K562 (cell line): ENCODE measurements around the gene ORC2. TPM values are rescaled to one million over a fixed set of nuclear protein-coding genes. Genes with fewer than 3 reads are reported as not detected.

Experiments
- ATAC-seq: fragments of 200-7000 bp; cut with Tn5 transposase; 3 replicates; pipeline ENCODE4 v1.9.1; 2020; ENCODE audit warnings: moderate library complexity
- BruUV-seq: library from RNA; stranded (reverse); fragments of 400-500 nt; replicated peaks from 2 replicates; lab custom pipeline; 2021; lab: Mats Ljungman, UMichigan
- CTCF ChIA-PET: fragments of 300-600 bp; formaldehyde crosslinking; extraction: SDS; loops from one replicate; lab custom pipeline; 2021; ENCODE audit warnings: low intra/inter-chr PET ratio; lab: Yijun Ruan, JAX
- POLR2A ChIA-PET: fragments of 300-600, 350-650 bp; sonication (Branson Sonifier 250); formaldehyde crosslinking; extraction: SDS; loops from one replicate; lab custom pipeline; 2021; ENCODE audit warnings: antibody characterized with exemption, inconsistent platforms; lab: Yijun Ruan, JAX
- DNase-seq, 4 experiments: peaks; one replicate each; pipeline versions ENCODE4 v3.0.0 to v3.0.0-alpha.2; 2011 to 2018; ENCODE audit warnings: low spot score in 3 of 4, mixed read lengths in 3 of 4; ENCODE audit errors: extremely low read depth in 1 of 4
- FAIRE-seq: peaks from 2 replicates; lab custom pipeline; 2011; peaks lifted over from hg19 to GRCh38; lab: Jason Lieb, UNC
- H2AFZ ChIP-seq: 2 replicates; pipeline ENCODE4 v1.6.0; 2011; ENCODE audit warnings: low read depth, low read length, control low read depth, inconsistent platforms
- H3K27ac ChIP-seq: fragments of 200-600 bp; 3 replicates; pipeline ENCODE4 v1.8.0; 2011; ENCODE audit warnings: low read depth, mild to moderate bottlenecking, control low read depth, inconsistent platforms, low read length, moderate library complexity, mixed read lengths; ENCODE audit errors: extremely low read depth
- H3K27me3 ChIP-seq, 2 experiments: fragments of 300-600 bp in 1 of 2; 2 replicates in 1 of 2; 3 replicates in 1 of 2; pipeline versions ENCODE4 v1.6.0 to v1.8.0; 2011; ENCODE audit warnings: inconsistent platforms in 2 of 2, low read length in 2 of 2, mild to moderate bottlenecking in 1 of 2, mixed read lengths in 1 of 2, moderate library complexity in 1 of 2; ENCODE audit not compliant: control insufficient read depth in 2 of 2, insufficient read depth in 2 of 2
- H3K36me3 ChIP-seq: fragments of 300-600 bp; 3 replicates; pipeline ENCODE4 v1.8.0; 2011; ENCODE audit warnings: mild to moderate bottlenecking, low read length, inconsistent platforms; ENCODE audit not compliant: control insufficient read depth, insufficient read depth
- H3K4me1 ChIP-seq, 2 experiments: fragments of 200-600 bp in 1 of 2; replicated peaks in 1 of 2; 2 replicates in 1 of 2; 3 replicates in 1 of 2; pipeline versions ENCODE4 v1.5.1 to v1.8.0; 2011; ENCODE audit warnings: inconsistent platforms in 2 of 2, low read length in 2 of 2, mild to moderate bottlenecking in 1 of 2, mixed read lengths in 1 of 2, moderate library complexity in 1 of 2; ENCODE audit not compliant: control insufficient read depth in 2 of 2, insufficient read depth in 2 of 2
- H3K4me2 ChIP-seq: 2 replicates; pipeline ENCODE4 v1.6.1; 2011; ENCODE audit warnings: low read length, control low read depth, inconsistent platforms, mixed read lengths; ENCODE audit not compliant: insufficient read depth
- H3K4me3 ChIP-seq: fragments of 200-600 bp; sonication (generic), shearing (Covaris generic); 2 replicates; pipeline ENCODE4 v1.5.1; 2016; ENCODE audit warnings: control low read depth, inconsistent platforms
- H3K79me2 ChIP-seq: fragments of 200-600 bp; 3 replicates; pipeline ENCODE4 v1.8.0; 2011; ENCODE audit warnings: low read length, inconsistent platforms; ENCODE audit not compliant: control insufficient read depth, insufficient read depth
- H3K9ac ChIP-seq, 2 experiments: 2 replicates each; pipeline versions ENCODE4 v1.6.0 to v1.6.1; 2011; ENCODE audit warnings: low read depth in 2 of 2, low read length in 2 of 2, control low read depth in 1 of 2, inconsistent platforms in 1 of 2, mild to moderate bottlenecking in 1 of 2, mixed read lengths in 1 of 2; ENCODE audit not compliant: insufficient read depth in 1 of 2
- H3K9me1 ChIP-seq: one replicate; pipeline ENCODE4 v1.6.0; 2011; ENCODE audit warnings: inconsistent platforms, mild to moderate bottlenecking, low read length, moderate library complexity; ENCODE audit not compliant: control insufficient read depth, insufficient read depth
- H3K9me3 ChIP-seq: replicated peaks from 2 replicates; pipeline ENCODE4 v1.5.1; 2011; ENCODE audit warnings: low read depth, low read length, inconsistent platforms; ENCODE audit not compliant: control insufficient read depth, insufficient read depth
- H4K20me1 ChIP-seq: replicated peaks from 2 replicates; pipeline ENCODE4 v1.6.1; 2011; ENCODE audit warnings: low read length, inconsistent platforms, mixed read lengths; ENCODE audit not compliant: control insufficient read depth, insufficient read depth
- CTBP1 ChIP-seq: fragments of 450-650 bp; IDR thresholded peaks from 2 replicates; pipeline ENCODE4 v1.6.1; 2016; ENCODE audit warnings: borderline replicate concordance
- HEY1 ChIP-seq: fragments of 250-450 bp; sonication (Bioruptor Pico); IDR thresholded peaks from 2 replicates; pipeline ENCODE4 v1.5.0; 2020; ENCODE audit warnings: mild to moderate bottlenecking, moderate library complexity, borderline replicate concordance
- ILF3 ChIP-seq: fragments of 450-650 bp; IDR thresholded peaks from 2 replicates; pipeline ENCODE4 v1.6.1; 2018; ENCODE audit warnings: antibody characterized with exemption, mild to moderate bottlenecking, moderate library complexity, borderline replicate concordance
- MCM5 ChIP-seq: fragments of 450-650 bp; IDR thresholded peaks from 2 replicates; pipeline ENCODE4 v1.6.1; 2016; ENCODE audit warnings: low read depth
- RBFOX2 ChIP-seq: fragments of 200-400 bp; formaldehyde crosslinking; IDR thresholded peaks from 2 replicates; pipeline ENCODE4 v1.6.1; 2017; ENCODE audit warnings: low read depth, mild to moderate bottlenecking, low read length, moderate library complexity
- RBM15 ChIP-seq: fragments of 200-400 bp; formaldehyde crosslinking; IDR thresholded peaks from 2 replicates; pipeline ENCODE4 v1.6.1; 2018; ENCODE audit warnings: mild to moderate bottlenecking, low read length, moderate library complexity; ENCODE audit not compliant: insufficient read depth
- TEAD2 ChIP-seq: fragments of 450-650 bp; IDR thresholded peaks from 2 replicates; pipeline ENCODE4 v1.6.1; 2016; ENCODE audit warnings: missing genetic modification characterization, control low read depth, missing compliant biosample characterization
- U2AF1 ChIP-seq: fragments of 200-400 bp; formaldehyde crosslinking; optimal IDR thresholded peaks from 2 replicates; pipeline ENCODE3; 2017; ENCODE audit warnings: mild to moderate bottlenecking, low read depth, low read length, moderate library complexity
- ZBTB1 ChIP-seq: sonication (generic); formaldehyde crosslinking; IDR thresholded peaks from 2 replicates; pipeline ENCODE4 v1.8.1; 2023; ENCODE audit warnings: missing genetic modification reagents, low read depth, mild to moderate bottlenecking, borderline replicate concordance
- WGBS: fragments of 100-300 bp; shearing (Covaris generic); methylation state at CpG from one replicate; pipeline ENCODE4 v1.1.6; 2016; ENCODE audit warnings: low coverage, mixed read lengths; ENCODE audit not compliant: insufficient coverage; ENCODE audit errors: missing lambda C conversion rate; 5-methylcytosine and 5-hydroxymethylcytosine counted together
- in situ Hi-C: fragments of 300-500 bp; cut with MboI; formaldehyde crosslinking; loops from 4 replicates; pipeline ENCODE4 v1.15.0; 2018; ENCODE audit warnings: inconsistent platforms, mixed read lengths
- intact Hi-C: fragments of 100-400 bp; cut with micrococcal nuclease; formaldehyde crosslinking; loops from 2 replicates; pipeline ENCODE4 v1.14.2; 2022
- polyA plus RNA-seq, 8 experiments: library from polyadenylated mRNA; depleted of rRNA in 4 of 8; stranded (reverse) in 5 of 8; unstranded in 3 of 8; fragments of >200 nt; fragmentation: Nextera tagmentation in 2 of 8; fragmentation: Illumina TruSeq in 1 of 8; extraction: Ambion mirVana in 2 of 8; extraction: Trizol in 1 of 8; gene quantifications; 2 replicates each; pipeline versions ENCODE4 v1.2.1 to v1.2.3, GENCODE V29; 2011 to 2014; ENCODE audit warnings: inconsistent platforms in 1 of 8, missing spikeins in 1 of 8
- total RNA-seq, 7 experiments: library from RNA; depleted of rRNA in 6 of 7; stranded (reverse); fragments of >200 nt in 6 of 7; fragmentation: Illumina TruSeq in 2 of 7; extraction: Trizol in 2 of 7; gene quantifications; 2 replicates each; pipeline versions ENCODE4 v1.2.1 to v1.2.3, GENCODE V29; 2011 to 2021; ENCODE audit warnings: low replicate concordance in 1 of 7
- TF ChIP-seq, protein P1 (sequence below): fragments of 450-650 bp; IDR thresholded peaks from 2 replicates; pipeline ENCODE4 v1.6.1; 2016; ENCODE audit warnings: borderline replicate concordance
- TF ChIP-seq, protein P2 (sequence below), 2 experiments: IDR thresholded peaks; 2 replicates each; pipeline ENCODE4 v1.6.1; 2012; ENCODE audit warnings: improper control_type of control experiment in 2 of 2, low read depth in 2 of 2, low read length in 2 of 2, borderline replicate concordance in 1 of 2
- TF ChIP-seq, protein P3 (sequence below): fragments of 450-650 bp; IDR thresholded peaks from 2 replicates; pipeline ENCODE4 v1.7.1; 2018; ENCODE audit warnings: mild to moderate bottlenecking, low read depth; ENCODE audit not compliant: partially characterized antibody

ORC2 gene
- total and polyA plus RNA-seq, 9 of the 15 experiments (the other 6 are each of a cell fraction or from before 2014, with no cell fraction given), result 5.6 to 41.1 (median 19.0) TPM

DNA sequence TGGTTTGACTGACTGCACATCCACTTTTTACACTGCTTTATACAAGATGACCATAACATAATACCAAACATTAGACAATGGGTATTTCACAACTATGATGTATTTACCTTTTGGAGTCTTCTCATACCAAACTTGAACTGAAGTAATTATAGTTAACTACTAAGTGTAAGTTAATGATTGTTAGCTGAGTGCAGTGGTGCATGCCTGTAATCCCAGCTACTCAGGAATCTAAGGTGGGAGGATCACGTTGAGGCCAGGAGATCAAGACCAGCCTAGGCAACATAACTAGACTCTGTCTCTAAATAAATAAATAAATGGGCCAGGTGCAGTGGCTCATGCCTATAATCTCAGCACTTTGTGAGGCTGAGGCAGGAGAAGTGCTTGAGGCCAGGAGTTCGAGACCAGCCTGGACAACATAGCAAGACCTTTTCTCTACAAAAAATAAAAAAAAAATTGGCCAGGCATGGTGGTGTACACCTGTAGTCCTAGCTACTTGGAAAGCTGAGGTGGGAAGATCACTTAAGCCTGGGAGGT, 44.9 kb upstream of the ORC2 start (continued):
- TF ChIP-seq ILF3, result no peak
- TF ChIP-seq U2AF1, result no peak

DNA sequence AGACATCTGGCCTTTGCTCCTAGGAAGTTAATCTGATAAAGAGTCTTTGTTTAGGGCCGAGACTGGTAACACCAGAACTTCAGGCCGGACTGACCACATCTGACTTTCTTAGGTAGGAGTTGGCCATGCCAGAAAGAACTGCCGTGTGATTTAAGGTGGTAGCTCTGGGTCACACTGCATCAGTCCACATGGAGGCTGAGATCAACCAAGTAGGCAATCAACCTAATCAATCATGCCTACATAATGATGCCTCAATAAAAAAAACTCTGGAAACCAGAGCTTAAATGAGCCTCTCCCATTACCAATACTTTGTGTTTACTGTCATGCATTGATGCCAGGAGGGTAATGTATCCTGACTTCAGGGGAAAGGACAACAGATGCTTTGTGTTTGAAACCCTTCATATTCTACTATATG, 44.1 kb upstream of the ORC2 start:
- in situ Hi-C loops (no loop called here), intact Hi-C loops (no loop called here)
- no peaks in the 10 kb centered on the region for H3K79me2 ChIP-seq
- no peak overlapping the region for H3K4me2 ChIP-seq
- peaks cover 60% of the 10 kb centered on the region for H3K36me3 ChIP-seq
- 97% methylated on average over 3 of the region's 3 CpGs for WGBS
- no peak for DNase-seq
- no TSS peak for BruUV-seq
- no peak overlapping the region for H2AFZ ChIP-seq
- ATAC-seq, result no peak
- H3K4me3 ChIP-seq, result no peak overlapping the region
- no peak for FAIRE-seq
- POLR2A ChIA-PET, result no interaction called here
- H3K9ac ChIP-seq, result no peak overlapping the region
- CTCF ChIA-PET, result no interaction called here
- H3K9me3 ChIP-seq, result no peaks in the 10 kb centered on the region
- H3K4me1 ChIP-seq, result no peaks in the 10 kb centered on the region
- H3K27ac ChIP-seq, result no peak overlapping the region
- H3K9me1 ChIP-seq, result no peaks in the 10 kb centered on the region
- no peaks in the 10 kb centered on the region for H3K27me3 ChIP-seq
- H4K20me1 ChIP-seq, result no peaks in the 10 kb centered on the region
- TF ChIP-seq, protein P1, sequence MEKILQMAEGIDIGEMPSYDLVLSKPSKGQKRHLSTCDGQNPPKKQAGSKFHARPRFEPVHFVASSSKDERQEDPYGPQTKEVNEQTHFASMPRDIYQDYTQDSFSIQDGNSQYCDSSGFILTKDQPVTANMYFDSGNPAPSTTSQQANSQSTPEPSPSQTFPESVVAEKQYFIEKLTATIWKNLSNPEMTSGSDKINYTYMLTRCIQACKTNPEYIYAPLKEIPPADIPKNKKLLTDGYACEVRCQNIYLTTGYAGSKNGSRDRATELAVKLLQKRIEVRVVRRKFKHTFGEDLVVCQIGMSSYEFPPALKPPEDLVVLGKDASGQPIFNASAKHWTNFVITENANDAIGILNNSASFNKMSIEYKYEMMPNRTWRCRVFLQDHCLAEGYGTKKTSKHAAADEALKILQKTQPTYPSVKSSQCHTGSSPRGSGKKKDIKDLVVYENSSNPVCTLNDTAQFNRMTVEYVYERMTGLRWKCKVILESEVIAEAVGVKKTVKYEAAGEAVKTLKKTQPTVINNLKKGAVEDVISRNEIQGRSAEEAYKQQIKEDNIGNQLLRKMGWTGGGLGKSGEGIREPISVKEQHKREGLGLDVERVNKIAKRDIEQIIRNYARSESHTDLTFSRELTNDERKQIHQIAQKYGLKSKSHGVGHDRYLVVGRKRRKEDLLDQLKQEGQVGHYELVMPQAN, result no peak
- TF ChIP-seq HEY1 (no peak), CTBP1 (no peak), RBFOX2 (no peak), ZBTB1 (CRISPR knock-in tag) (no peak), TEAD2 (tag) (no peak), RBM15 (no peak), MCM5 (no peak)
- TF ChIP-seq, protein P2, sequence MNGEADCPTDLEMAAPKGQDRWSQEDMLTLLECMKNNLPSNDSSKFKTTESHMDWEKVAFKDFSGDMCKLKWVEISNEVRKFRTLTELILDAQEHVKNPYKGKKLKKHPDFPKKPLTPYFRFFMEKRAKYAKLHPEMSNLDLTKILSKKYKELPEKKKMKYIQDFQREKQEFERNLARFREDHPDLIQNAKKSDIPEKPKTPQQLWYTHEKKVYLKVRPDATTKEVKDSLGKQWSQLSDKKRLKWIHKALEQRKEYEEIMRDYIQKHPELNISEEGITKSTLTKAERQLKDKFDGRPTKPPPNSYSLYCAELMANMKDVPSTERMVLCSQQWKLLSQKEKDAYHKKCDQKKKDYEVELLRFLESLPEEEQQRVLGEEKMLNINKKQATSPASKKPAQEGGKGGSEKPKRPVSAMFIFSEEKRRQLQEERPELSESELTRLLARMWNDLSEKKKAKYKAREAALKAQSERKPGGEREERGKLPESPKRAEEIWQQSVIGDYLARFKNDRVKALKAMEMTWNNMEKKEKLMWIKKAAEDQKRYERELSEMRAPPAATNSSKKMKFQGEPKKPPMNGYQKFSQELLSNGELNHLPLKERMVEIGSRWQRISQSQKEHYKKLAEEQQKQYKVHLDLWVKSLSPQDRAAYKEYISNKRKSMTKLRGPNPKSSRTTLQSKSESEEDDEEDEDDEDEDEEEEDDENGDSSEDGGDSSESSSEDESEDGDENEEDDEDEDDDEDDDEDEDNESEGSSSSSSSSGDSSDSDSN (IDR thresholded peaks at IDR 0.05; ENCODE audit: borderline replicate concordance in 1 of 2, low read depth in 2 of 2, low read length in 2 of 2), result no peak
- TF ChIP-seq, protein P3, sequence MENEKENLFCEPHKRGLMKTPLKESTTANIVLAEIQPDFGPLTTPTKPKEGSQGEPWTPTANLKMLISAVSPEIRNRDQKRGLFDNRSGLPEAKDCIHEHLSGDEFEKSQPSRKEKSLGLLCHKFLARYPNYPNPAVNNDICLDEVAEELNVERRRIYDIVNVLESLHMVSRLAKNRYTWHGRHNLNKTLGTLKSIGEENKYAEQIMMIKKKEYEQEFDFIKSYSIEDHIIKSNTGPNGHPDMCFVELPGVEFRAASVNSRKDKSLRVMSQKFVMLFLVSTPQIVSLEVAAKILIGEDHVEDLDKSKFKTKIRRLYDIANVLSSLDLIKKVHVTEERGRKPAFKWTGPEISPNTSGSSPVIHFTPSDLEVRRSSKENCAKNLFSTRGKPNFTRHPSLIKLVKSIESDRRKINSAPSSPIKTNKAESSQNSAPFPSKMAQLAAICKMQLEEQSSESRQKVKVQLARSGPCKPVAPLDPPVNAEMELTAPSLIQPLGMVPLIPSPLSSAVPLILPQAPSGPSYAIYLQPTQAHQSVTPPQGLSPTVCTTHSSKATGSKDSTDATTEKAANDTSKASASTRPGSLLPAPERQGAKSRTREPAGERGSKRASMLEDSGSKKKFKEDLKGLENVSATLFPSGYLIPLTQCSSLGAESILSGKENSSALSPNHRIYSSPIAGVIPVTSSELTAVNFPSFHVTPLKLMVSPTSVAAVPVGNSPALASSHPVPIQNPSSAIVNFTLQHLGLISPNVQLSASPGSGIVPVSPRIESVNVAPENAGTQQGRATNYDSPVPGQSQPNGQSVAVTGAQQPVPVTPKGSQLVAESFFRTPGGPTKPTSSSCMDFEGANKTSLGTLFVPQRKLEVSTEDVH, result no peak
